GM12801 (cell line): ENCODE measurements around the gene MED27.

Source experiments
- CTCF ChIP-seq: IDR thresholded peaks from one replicate; pipeline ENCODE4 v1.5.1; 2011; ENCODE audit warnings: control low read depth; ENCODE audit not compliant: insufficient read length; ENCODE audit errors: extremely low read depth

The MED27 gene

GRCh38 chr9:132094314-132094791 lies 14.7 kb upstream of the MED27 start:
- no peak for TF ChIP-seq CTCF

- TF ChIP-seq CTCF: no peak
These were observed 11.1 kb upstream of the MED27 start for GRCh38 chr9:132090771-132091170.

- TF ChIP-seq CTCF: no peak
These were observed 7.9 kb upstream of the MED27 start for GRCh38 chr9:132087438-132088030.

- TF ChIP-seq CTCF: no peak
These were observed 2.5 kb upstream of the MED27 start for GRCh38 chr9:132082188-132082587.

GRCh38 chr9:132078699-132079356 lies 839 bp downstream of the MED27 start:
- no peak for TF ChIP-seq CTCF

- TF ChIP-seq CTCF: no peak
These were observed 1.6 kb downstream of the MED27 start for GRCh38 chr9:132077881-132078698.

GRCh38 chr9:132075853-132076252 lies 3.8 kb downstream of the MED27 start:
- TF ChIP-seq CTCF: no peak
